ENCODE results near the gene LRWD1.

LRWD1 gene

GRCh38 chr7:102447311-102447710, 17.5 kb upstream of the LRWD1 start:
- Histone ChIP-seq H3K79me2 (ENCODE audit: insufficient read depth, low read length) (no peaks in the 10 kb centered on the region), H3K9me3 (ENCODE audit: low read length) (no peaks in the 10 kb centered on the region), H3K36me3 (ENCODE audit: insufficient read depth, low read length) (peaks cover 55% of the 10 kb centered on the region), H3K27me3 (ENCODE audit: insufficient read depth, low read length) (no peaks in the 10 kb centered on the region), H3F3A (ENCODE audit: insufficient read depth, low read length) (peaks cover 11% of the 10 kb centered on the region; the same call in 1 of the 2 replicates), H3K4me1 (ENCODE audit: insufficient read depth, low read length, severe bottlenecking) (peaks cover 67% of the 10 kb centered on the region), H3K4me3 (ENCODE audit: low read depth, low read length, poor library complexity, severe bottlenecking) (no peak overlapping the region), H4K20me1 (ENCODE audit: insufficient read depth, low read length) (no peaks in the 10 kb centered on the region), H3K9me2 (ENCODE audit: low read depth, low read length) (no peaks in the 10 kb centered on the region), H3K9ac (ENCODE audit: low read length) (no peak overlapping the region), H3K27ac (ENCODE audit: low read depth, low read length, poor library complexity, severe bottlenecking) (peak overlapping the region; percentile 97), H2AFZ (ENCODE audit: low read length) (no peak overlapping the region), H3K4me2 (ENCODE audit: low read length) (no peak overlapping the region)
- TF ChIP-seq EZH2 (IDR thresholded peaks at IDR 0.05; ENCODE audit: borderline replicate concordance, low read length) (no peak), CTCF (IDR thresholded peaks at IDR 0.05; ENCODE audit: low read length) (no peak)

- H3K9me3 ChIP-seq (ENCODE audit: low read length): no peaks in the 10 kb centered on the region
- peaks cover 51% of the 10 kb centered on the region for H3K4me1 ChIP-seq (ENCODE audit: insufficient read depth, low read length, severe bottlenecking)
- no peak overlapping the region for H3K4me2 ChIP-seq (ENCODE audit: low read length)
- no peaks in the 10 kb centered on the region for H4K20me1 ChIP-seq (ENCODE audit: insufficient read depth, low read length)
- H3K4me3 ChIP-seq (ENCODE audit: low read depth, low read length, poor library complexity, severe bottlenecking): no peak overlapping the region
- H3K79me2 ChIP-seq (ENCODE audit: insufficient read depth, low read length): no peaks in the 10 kb centered on the region
- H3K27me3 ChIP-seq (ENCODE audit: insufficient read depth, low read length): no peaks in the 10 kb centered on the region
- H3K27ac ChIP-seq (ENCODE audit: low read depth, low read length, poor library complexity, severe bottlenecking): no peak overlapping the region
- no peaks in the 10 kb centered on the region for H3K9me2 ChIP-seq (ENCODE audit: low read depth, low read length)
- TF ChIP-seq CTCF (IDR thresholded peaks at IDR 0.05; ENCODE audit: low read length): no peak
- TF ChIP-seq EZH2 (IDR thresholded peaks at IDR 0.05; ENCODE audit: borderline replicate concordance, low read length): no peak
- no peak overlapping the region for H3K9ac ChIP-seq (ENCODE audit: low read length)
- no peaks in the 10 kb centered on the region; the same call in 1 of the 2 replicates for H3F3A ChIP-seq (ENCODE audit: insufficient read depth, low read length)
- H3K36me3 ChIP-seq (ENCODE audit: insufficient read depth, low read length): peaks cover 41% of the 10 kb centered on the region
- no peak overlapping the region for H2AFZ ChIP-seq (ENCODE audit: low read length)
Observed at GRCh38 chr7:102449136-102449535, 15.6 kb upstream of the LRWD1 start.

- Histone ChIP-seq H2AFZ (ENCODE audit: low read length) (no peak overlapping the region), H4K20me1 (ENCODE audit: insufficient read depth, low read length) (no peaks in the 10 kb centered on the region), H3K36me3 (ENCODE audit: insufficient read depth, low read length) (peaks cover 40% of the 10 kb centered on the region), H3K9me2 (ENCODE audit: low read depth, low read length) (no peaks in the 10 kb centered on the region), H3K4me3 (ENCODE audit: low read depth, low read length, poor library complexity, severe bottlenecking) (no peak overlapping the region), H3F3A (ENCODE audit: insufficient read depth, low read length) (no peaks in the 10 kb centered on the region; the same call in 1 of the 2 replicates), H3K9me3 (ENCODE audit: low read length) (no peaks in the 10 kb centered on the region), H3K27ac (ENCODE audit: low read depth, low read length, poor library complexity, severe bottlenecking) (peak overlapping the region; percentile 73), H3K4me1 (ENCODE audit: insufficient read depth, low read length, severe bottlenecking) (peaks cover 46% of the 10 kb centered on the region), H3K79me2 (ENCODE audit: insufficient read depth, low read length) (no peaks in the 10 kb centered on the region), H3K9ac (ENCODE audit: low read length) (no peak overlapping the region; the same call in 1 of the 2 replicates), H3K4me2 (ENCODE audit: low read length) (no peak overlapping the region), H3K27me3 (ENCODE audit: insufficient read depth, low read length) (no peaks in the 10 kb centered on the region)
- peak; percentile 97 for TF ChIP-seq CTCF (IDR thresholded peaks at IDR 0.05; ENCODE audit: low read length)
- no peak for TF ChIP-seq EZH2 (IDR thresholded peaks at IDR 0.05; ENCODE audit: borderline replicate concordance, low read length)
Observed at GRCh38 chr7:102450242-102450641, 14.5 kb upstream of the LRWD1 start.
